Measurements from ENCODE around the gene TAS2R3. TPM values are rescaled to one million over a fixed set of nuclear protein-coding genes. Genes with fewer than 3 reads are reported as not detected.
"Not testable (repeated sequence)": the region's sequence is repeated elsewhere in the genome, so short reads cannot be mapped to it uniquely, and the experiment has no call there.

The TAS2R3 gene
- total and polyA plus RNA-seq, 9 of the 15 experiments (the other 6 are each of a cell fraction or from before 2014, with no cell fraction given) = 0.37 to 1.9 (median 1.2) TPM; not detected in 2

- TF ChIP-seq RNF219 (CRISPR knock-in tag; IDR thresholded peaks at IDR 0.05) = no peak
Observed at GRCh38 chr7:141754939-141755338, 9.0 kb upstream of the TAS2R3 start (continued).

DNA sequence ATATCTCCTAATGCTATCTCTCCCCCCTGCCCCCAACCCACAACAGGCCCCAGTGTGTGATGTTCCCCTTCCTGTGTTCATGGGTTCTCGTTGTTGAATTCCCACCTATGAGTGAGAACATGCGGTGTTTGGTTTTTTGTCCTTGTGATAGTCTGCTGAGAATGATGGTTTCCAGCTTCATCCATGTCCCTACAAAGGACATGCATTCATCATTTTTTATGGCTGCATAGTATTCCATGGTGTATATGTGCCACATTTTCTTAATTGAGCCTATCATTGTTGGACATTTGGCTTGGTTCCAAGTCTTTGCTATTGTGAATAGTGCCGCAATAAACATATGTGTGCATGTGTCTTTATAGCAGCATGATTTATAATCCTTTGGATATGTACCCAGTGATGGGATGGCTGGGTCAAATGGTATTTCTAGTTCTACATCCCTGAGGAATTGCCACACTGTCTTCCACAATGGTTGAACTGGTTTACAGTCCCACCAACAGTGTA, 6.2 kb downstream of the TAS2R3 start:
- H3K36me3 ChIP-seq (ENCODE audit: control insufficient read depth, insufficient read depth, low read length); H3K79me2 ChIP-seq (ENCODE audit: control insufficient read depth, insufficient read depth, low read length); H3K27ac ChIP-seq (ENCODE audit: extremely low read depth, low read depth, low read length); H3K4me3 ChIP-seq; H2AFZ ChIP-seq (ENCODE audit: low read depth, low read length); DNase-seq (ENCODE audit: extremely low read depth in 1 of 4, low spot score in 3 of 4); H3K9me1 ChIP-seq (ENCODE audit: control insufficient read depth, insufficient read depth, low read length); in situ Hi-C loops (cut with MboI); ATAC-seq; H4K20me1 ChIP-seq (replicated peaks; ENCODE audit: control insufficient read depth, insufficient read depth, low read length); H3K9me3 ChIP-seq (replicated peaks; ENCODE audit: control insufficient read depth, insufficient read depth, low read depth, low read length); H3K27me3 ChIP-seq (ENCODE audit: control insufficient read depth in 2 of 2, insufficient read depth in 2 of 2, low read length in 2 of 2); intact Hi-C loops (cut with micrococcal nuclease); H3K4me1 ChIP-seq (replicated peaks in 1 of 2; ENCODE audit: control insufficient read depth in 2 of 2, insufficient read depth in 2 of 2, low read length in 2 of 2); CTCF ChIA-PET (ENCODE audit: low intra/inter-chr PET ratio); BruUV-seq (replicated peaks); FAIRE-seq; H3K4me2 ChIP-seq (ENCODE audit: insufficient read depth, low read length); H3K9ac ChIP-seq (ENCODE audit: insufficient read depth in 1 of 2, low read depth in 2 of 2, low read length in 2 of 2): not testable (repeated sequence)
- WGBS (ENCODE audit: insufficient coverage, low coverage, missing lambda C conversion rate) = 94% methylated on average over 3 of the region's 3 CpGs
- POLR2A ChIA-PET = interaction anchor here (0.7 to 1.5 kb wide), 2 partner anchors 9 to 16 kb away, joined by 3 read pairs; no protein-coding TSS in a partner anchor
- TF ChIP-seq NFIX (CRISPR knock-in tag; IDR thresholded peaks at IDR 0.05; ENCODE audit: low read depth) = peak; percentile 56
- peak; percentile 82 for TF ChIP-seq NFIC (IDR thresholded peaks at IDR 0.05)
- TF ChIP-seq BCOR (IDR thresholded peaks at IDR 0.05) = 0 out of 2 replicates have a peak, but pooled peaks have one; percentile 31
